Gastrocnemius medialis (tissue), 4 donors: Measurements from ENCODE around the gene DDX54. TPM values are rescaled to one million over a fixed set of nuclear protein-coding genes. Genes with fewer than 3 reads are reported as not detected.

ENCODE experiments used
- ATAC-seq, 2 donors: fragments of 150-250 bp; one replicate each; pipeline ENCODE4 v1.9.1; 2016
- DNase-seq, 2 donors: peaks; one replicate each; pipeline ENCODE4 v3.0.0-alpha.2; 2019
- H3K27ac ChIP-seq, 4 donors: fragments of 200-600 bp; sonication (generic); 1 replicate in 1 of 4; 2 replicates in 3 of 4; pipeline ENCODE4 v1.5.1; 2016 to 2018; ENCODE audit warnings: mild to moderate bottlenecking in 2 of 4, moderate library complexity in 1 of 4
- H3K27me3 ChIP-seq, 3 donors: fragments of 200-600 bp; sonication (generic) in 2 of 3; 1 replicate in 1 of 3; 2 replicates in 2 of 3; pipeline versions ENCODE4 v1.5.1 to v1.6.0; 2016 to 2019; ENCODE audit warnings: mild to moderate bottlenecking in 1 of 3, moderate library complexity in 1 of 3
- H3K36me3 ChIP-seq, 2 donors: fragments of 200-600 bp; sonication (generic) in 1 of 2; one replicate each; pipeline ENCODE4 v1.5.1; 2017 to 2018
- H3K4me1 ChIP-seq, 2 donors: fragments of 200-600 bp; sonication (generic) in 1 of 2; one replicate each; pipeline ENCODE4 v1.5.1; 2016 to 2017; ENCODE audit warnings: mild to moderate bottlenecking in 2 of 2
- H3K4me3 ChIP-seq, 4 donors: fragments of 200-600 bp; sonication (generic) in 3 of 4; 1 replicate in 1 of 4; 2 replicates in 3 of 4; pipeline ENCODE4 v1.5.1; 2016 to 2019; ENCODE audit warnings: mild to moderate bottlenecking in 2 of 4
- H3K9me3 ChIP-seq, 3 donors: fragments of 200-600 bp; sonication (generic) in 2 of 3; 1 replicate in 1 of 3; 2 replicates in 2 of 3; pipeline ENCODE4 v1.5.1; 2016 to 2019
- POLR2A ChIP-seq, 2 donors: fragments of 450-650 bp; IDR thresholded peaks; one replicate each; pipeline ENCODE4 v1.6.1; 2017; ENCODE audit warnings: antibody characterized with exemption in 2 of 2, mild to moderate bottlenecking in 2 of 2, moderate library complexity in 2 of 2
- in situ Hi-C, 4 donors: fragments of 200-750 bp; cut with MboI; loops; one replicate each; pipeline versions ENCODE4 v1.15.0 to v1.8.0; 2017; ENCODE audit warnings: low sequenced_read_pairs in 4 of 4
- intact Hi-C: fragments of 100-400 bp; cut with DNase I; formaldehyde crosslinking; loops from one replicate; pipeline ENCODE4 v1.15.1; 2023; ENCODE audit warnings: low total_unique reads
- total RNA-seq, 4 donors: library from RNA; depleted of rRNA; stranded (reverse); fragments of >200 nt; gene quantifications; one replicate each; pipeline versions ENCODE4 v1.1.0 to v1.2.3, GENCODE V29; 2016
- TF ChIP-seq, protein P1 (sequence below), 5 experiments: fragments of 450-650 bp in 3 of 5; fragments of 200-600 bp in 2 of 5; sonication (generic) in 2 of 5; IDR thresholded peaks in 4 of 5; conservative IDR thresholded peaks in 1 of 5; 1 replicate in 4 of 5; 2 replicates in 1 of 5; pipeline ENCODE4 v1.5.1; 2016 to 2019; ENCODE audit warnings: antibody characterized with exemption in 5 of 5, mild to moderate bottlenecking in 3 of 5, moderate library complexity in 3 of 5

DDX54 gene
- total RNA-seq, 4 donors from 2014 or later = 90.0 to 144 (median 108) TPM

DNA sequence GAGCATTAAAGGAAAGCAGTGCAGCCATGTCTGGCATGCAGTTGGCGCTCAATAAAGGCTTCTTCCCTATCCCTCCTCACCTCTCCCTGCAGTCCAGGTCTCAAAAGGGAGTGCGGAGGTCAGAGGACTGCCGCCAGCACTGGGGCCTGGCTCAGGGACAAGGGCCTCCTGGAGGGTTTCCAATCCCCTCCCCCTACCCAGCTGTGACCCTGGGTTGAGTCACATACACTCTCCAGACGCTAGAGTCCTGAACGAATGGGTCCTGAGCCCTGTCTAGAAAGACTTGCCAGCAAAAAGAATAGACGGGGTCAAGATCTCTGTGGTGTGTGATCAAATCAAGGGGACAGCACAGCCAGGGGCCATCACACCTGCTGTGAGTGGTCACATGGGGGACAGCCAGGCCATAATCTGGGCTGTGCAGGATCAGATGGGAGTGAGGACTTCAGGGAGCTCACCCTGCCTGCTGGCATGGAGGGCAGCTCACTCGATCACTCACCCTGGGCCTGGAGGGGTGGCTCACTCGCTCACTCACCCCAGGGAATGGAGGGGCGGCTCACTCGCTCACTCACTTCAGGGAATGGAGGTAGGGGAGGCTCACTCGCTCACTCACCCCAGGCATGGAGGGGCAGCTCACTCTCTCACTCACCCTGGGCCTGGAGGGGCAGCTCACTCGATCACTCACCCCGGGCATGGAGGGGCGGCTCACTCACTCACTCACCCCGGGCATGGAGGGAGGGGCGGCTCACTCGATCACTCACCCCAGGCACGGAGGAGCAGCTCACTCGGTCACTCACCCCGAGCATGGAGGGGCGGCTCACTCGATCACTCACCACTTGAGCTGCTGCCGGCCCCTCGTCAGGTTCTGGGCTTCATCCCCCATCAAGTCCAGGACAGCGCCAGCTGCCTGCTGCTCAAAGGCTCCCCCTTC lies 22.9 kb downstream of the DDX54 start:
- in situ Hi-C loops (no loop called here), intact Hi-C loops (no loop called here)
- H3K36me3 ChIP-seq = peaks cover 0 to 100% of the 10 kb centered on the region in 2 donors
- H3K4me1 ChIP-seq = no peaks in the 10 kb centered on the region
- TF ChIP-seq, protein P1, sequence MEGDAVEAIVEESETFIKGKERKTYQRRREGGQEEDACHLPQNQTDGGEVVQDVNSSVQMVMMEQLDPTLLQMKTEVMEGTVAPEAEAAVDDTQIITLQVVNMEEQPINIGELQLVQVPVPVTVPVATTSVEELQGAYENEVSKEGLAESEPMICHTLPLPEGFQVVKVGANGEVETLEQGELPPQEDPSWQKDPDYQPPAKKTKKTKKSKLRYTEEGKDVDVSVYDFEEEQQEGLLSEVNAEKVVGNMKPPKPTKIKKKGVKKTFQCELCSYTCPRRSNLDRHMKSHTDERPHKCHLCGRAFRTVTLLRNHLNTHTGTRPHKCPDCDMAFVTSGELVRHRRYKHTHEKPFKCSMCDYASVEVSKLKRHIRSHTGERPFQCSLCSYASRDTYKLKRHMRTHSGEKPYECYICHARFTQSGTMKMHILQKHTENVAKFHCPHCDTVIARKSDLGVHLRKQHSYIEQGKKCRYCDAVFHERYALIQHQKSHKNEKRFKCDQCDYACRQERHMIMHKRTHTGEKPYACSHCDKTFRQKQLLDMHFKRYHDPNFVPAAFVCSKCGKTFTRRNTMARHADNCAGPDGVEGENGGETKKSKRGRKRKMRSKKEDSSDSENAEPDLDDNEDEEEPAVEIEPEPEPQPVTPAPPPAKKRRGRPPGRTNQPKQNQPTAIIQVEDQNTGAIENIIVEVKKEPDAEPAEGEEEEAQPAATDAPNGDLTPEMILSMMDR (IDR thresholded peaks at IDR 0.05 in 4 of 5, conservative IDR thresholded peaks at IDR 0.05 in 1 of 5) = no peak
- TF ChIP-seq POLR2A (IDR thresholded peaks at IDR 0.05) = no peak
- ATAC-seq (peak in 1 of 2 donors; percentile 39), DNase-seq (no peak)
- H3K27ac ChIP-seq = no peak overlapping the region
- no peaks in the 10 kb centered on the region for H3K9me3 ChIP-seq
- H3K4me3 ChIP-seq = no peak overlapping the region
- H3K27me3 ChIP-seq = no peaks in the 10 kb centered on the region

DNA sequence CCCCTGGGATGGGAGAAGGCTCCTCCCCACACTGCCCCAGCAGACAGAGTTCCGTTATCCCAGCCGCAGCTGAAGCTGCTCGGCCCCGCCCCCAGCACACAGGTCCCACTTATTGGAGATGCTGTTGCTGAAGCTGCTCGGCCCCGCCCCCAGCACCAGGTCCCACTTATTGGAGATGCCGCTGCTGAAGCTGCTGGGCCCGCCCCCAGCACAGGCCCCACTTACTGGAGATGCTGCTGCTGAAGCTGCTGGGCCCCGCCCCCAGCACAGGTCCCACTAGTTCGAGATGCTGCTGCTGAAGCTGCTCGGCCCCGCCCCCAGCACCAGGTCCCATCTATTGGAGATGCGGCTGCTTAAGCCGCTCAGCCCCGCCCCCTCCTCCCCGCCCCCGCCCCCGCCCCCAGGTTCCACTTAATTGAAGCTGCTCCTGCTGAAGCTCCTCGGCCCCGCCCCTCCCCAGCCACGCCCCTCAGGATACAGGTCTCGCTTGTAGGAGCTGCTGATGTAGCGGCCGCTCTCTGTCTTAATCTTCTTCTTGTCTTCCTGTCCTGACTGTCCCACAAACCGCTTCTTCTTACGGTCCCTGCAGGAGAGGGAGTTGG lies 23.8 kb downstream of the DDX54 start:
- no peak overlapping the region for H3K4me3 ChIP-seq
- no peak overlapping the region for H3K27ac ChIP-seq
- in situ Hi-C loops = no loop called here
- H3K36me3 ChIP-seq = peaks cover 0 to 91% of the 10 kb centered on the region in 2 donors
- TF ChIP-seq, protein P1 (IDR thresholded peaks at IDR 0.05 in 4 of 5, conservative IDR thresholded peaks at IDR 0.05 in 1 of 5) = no peak
- no peak for TF ChIP-seq POLR2A (IDR thresholded peaks at IDR 0.05)
- DNase-seq (no peak), ATAC-seq (no peak)
- no peaks in the 10 kb centered on the region for H3K4me1 ChIP-seq
- peaks cover 0 to under 1% (median 0%) of the 10 kb centered on the region in 3 donors for H3K27me3 ChIP-seq
- H3K9me3 ChIP-seq = no peaks in the 10 kb centered on the region
- intact Hi-C loops = no loop called here

DNA sequence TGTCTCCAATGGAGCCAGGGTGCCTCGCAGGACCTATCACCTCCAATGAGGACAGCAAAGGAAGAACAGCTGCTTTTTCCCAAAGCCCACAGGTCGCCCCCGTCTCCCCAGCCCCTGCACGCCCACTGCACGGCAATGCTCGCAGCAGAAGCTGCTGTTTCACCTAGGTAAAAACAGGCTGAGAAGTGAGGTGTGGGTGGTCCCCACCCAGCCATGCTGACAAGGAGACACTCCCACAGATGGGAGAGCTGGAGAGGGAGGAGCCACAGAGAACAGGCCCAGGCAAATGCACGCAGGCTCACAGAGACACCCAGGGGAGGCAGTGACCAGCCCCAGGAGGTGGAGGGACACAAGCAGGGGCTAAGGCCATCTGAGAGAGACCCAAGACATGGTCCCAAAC lies 25.3 kb downstream of the DDX54 start:
- Histone ChIP-seq H3K9me3 (no peaks in the 10 kb centered on the region), H3K27me3 (peaks cover 6 to 11% (median 9%) of the 10 kb centered on the region in 3 donors), H3K4me1 (no peaks in the 10 kb centered on the region), H3K4me3 (no peak overlapping the region), H3K36me3 (peaks cover 0 to 76% of the 10 kb centered on the region in 2 donors), H3K27ac (no peak overlapping the region)
- in situ Hi-C loops = no loop called here
- DNase-seq (no peak), ATAC-seq (no peak)
- intact Hi-C loops = no loop called here
- TF ChIP-seq, protein P1 (IDR thresholded peaks at IDR 0.05 in 4 of 5, conservative IDR thresholded peaks at IDR 0.05 in 1 of 5) = no peak
- TF ChIP-seq POLR2A (IDR thresholded peaks at IDR 0.05) = no peak

DNA sequence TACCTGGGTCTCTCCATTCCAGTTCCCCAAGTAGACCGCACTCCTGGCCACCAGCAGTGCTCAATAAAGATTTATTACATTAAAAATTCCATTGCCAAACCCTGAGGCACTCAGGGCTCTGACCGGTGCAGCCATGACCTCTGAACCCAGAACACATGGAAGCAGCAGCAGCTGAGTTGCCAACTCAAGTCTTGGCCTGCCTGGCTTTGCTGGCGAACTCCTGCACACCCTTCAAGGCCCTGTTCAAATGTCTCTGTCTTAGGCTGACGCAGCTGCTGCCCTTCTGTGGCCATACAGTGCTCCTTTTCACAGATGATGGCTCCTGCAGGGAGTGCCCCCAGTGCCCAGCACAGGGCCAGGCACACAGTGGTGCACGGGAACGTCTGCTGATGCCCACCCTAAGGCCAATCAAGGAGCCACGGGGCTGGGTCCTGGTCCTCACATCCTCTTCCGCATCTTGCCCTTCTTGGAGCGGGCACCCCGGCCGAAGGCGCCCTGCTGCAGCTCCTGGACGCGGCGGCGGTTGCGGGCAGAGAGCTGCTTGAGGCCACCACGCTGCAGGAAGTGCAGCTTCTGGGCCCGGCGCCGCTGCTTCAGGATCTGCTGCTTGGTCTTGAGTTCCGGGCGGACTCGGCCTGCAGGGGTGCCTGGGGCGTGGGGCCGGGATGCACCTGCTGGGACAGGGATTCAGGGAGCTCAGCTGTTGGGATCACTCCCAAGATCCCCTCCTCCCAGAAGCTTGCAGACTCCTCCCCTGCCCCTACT lies 26.7 kb downstream of the DDX54 start:
- TF ChIP-seq, protein P1 (IDR thresholded peaks at IDR 0.05 in 4 of 5, conservative IDR thresholded peaks at IDR 0.05 in 1 of 5) = no peak
- TF ChIP-seq POLR2A (IDR thresholded peaks at IDR 0.05) = no peak
- DNase-seq (no peak), ATAC-seq (no peak)
- in situ Hi-C loops (no loop called here), intact Hi-C loops (no loop called here)
- peaks cover 0 to 62% of the 10 kb centered on the region in 2 donors for H3K36me3 ChIP-seq
- H3K4me1 ChIP-seq = no peaks in the 10 kb centered on the region
- no peak overlapping the region for H3K4me3 ChIP-seq
- no peak overlapping the region for H3K27ac ChIP-seq
- H3K9me3 ChIP-seq = no peaks in the 10 kb centered on the region
- peaks cover 19 to 24% (median 22%) of the 10 kb centered on the region in 3 donors for H3K27me3 ChIP-seq
